Astrocyte of the hippocampus (primary cell): Measurements from ENCODE around the gene LSM3.

ENCODE experiments used
- DNase-seq: peaks from one replicate; pipeline ENCODE4 v3.0.0; 2011; ENCODE audit warnings: low read depth, low spot score

Gene LSM3

DNA sequence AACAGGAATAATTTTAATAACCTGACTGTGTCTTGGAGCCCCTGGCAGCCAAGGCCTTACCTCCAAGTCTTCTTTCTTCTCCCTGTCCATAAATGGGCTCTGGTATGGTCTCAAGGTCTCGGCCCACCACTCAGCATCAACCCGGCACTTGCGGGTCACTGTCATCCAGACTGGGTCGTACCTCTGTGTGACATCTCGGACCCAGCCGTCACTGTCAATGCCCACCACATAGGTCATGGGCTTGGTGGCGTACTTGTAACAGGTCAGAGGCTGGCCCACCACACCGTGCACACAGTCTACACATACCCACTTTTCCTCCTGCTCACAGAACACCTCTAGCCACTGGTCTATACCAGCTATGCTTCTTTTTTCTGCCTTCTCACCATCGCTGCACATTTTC is 20.7 kb upstream of the LSM3 start:
- DNase-seq = no peak

DNA sequence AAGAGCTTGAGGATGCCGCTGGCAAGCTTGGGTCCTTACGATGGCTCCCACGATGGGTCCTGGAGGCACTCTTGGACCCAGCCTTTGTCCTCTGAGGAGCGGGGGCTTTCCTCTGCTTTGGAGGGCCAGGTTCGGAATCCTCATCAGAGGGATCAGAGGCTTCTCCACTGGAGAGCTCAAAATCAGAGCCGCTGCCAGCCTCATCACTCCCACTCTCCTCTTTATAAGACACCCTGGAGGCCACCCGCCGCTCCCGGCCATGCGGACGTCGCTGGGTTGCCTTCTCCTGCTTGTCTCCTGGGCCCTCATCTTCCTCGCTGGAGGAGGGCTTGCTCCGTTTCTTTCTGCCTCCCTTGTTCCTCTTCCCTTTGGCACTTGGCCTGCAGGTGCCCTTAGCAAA is 20.2 kb upstream of the LSM3 start:
- DNase-seq = no peak

DNA sequence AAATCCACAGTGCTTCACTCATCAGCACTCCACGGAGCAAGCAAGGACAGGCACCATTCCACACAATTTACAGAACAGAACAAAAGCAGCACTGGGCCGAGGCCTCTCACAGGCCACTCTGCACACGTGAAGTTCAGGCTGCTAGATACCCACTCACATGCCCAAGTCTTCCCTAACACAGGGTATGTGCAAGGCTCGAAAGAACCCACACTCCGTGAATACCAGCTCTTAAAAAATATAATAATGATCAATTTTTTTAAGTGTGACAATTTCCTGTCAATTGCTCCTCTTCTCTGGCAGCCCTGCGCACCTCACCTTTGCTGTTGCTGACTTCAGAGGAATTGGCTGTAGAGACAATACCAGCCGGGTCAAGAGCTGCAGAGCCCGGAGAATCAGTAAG is 19.2 kb upstream of the LSM3 start:
- DNase-seq = no peak

DNA sequence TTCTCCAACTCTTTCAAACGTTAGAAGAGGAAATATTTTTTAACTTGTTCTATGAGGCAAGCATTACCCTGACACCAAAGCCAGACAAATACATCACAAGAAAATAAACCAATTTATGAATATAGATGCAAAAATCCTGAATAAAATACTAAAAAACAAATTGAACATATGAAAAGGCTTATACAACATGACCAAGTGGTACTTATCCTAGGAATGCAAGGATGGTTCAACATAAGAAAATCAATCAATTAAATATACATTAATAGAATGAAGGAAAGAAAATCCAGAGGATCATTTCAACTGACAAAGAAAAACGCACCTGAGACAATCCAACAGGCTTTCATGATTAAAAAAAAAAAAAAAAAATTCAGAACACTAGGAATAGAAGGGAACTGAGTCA is 17.3 kb upstream of the LSM3 start:
- DNase-seq = no peak

DNA sequence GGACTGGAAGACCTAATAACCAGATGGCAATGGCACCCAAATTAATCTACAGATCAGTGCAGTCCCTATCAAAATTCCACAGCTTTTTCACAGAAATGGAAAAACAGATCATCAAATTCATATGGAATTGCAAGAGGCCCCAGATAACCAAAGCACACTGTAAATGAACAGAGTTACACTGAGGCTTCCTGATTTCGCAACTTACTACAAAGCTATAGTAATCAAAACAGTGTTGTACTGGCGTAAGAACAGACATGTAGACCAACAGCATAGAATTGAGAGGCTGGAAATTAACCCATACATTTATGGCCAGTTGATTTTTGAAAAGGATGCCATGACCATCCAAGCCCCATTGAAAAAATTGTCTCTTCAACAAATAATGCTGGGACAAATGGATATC is 16.4 kb upstream of the LSM3 start:
- no peak for DNase-seq

DNA sequence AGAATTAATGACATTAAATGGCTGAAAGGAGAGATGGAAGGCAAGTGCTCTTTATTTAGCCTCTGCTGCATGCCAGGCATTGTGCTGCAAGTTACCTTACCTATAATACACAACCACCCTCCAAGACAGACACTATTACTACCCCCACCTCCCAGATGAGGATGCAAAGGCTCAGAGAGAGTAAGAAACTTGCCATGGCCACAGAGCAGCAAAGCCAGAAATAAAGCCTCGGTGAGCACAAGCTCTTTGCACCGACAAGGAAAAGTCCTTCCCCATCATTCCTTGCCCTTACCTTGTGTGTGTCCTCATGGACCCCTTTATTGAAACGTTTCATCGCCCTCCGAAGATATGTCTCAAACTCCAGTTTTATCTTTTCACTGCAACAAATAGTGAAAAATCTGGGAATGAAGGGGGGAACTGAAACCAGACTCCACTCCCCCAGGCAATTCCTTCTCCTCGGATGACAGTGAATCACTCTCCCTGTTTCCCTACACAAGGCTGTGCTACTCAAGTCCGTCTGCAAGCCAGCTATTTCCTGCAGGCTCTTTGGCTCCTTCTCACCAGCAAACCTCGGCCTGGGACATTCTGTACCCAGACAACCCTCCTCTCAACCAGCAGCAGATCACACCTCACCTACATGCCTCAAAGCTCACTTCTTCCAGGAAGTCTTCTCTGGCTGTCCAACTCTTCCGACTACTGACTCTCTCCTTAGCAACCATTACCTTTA is 11.6 kb upstream of the LSM3 start:
- no peak for DNase-seq

DNA sequence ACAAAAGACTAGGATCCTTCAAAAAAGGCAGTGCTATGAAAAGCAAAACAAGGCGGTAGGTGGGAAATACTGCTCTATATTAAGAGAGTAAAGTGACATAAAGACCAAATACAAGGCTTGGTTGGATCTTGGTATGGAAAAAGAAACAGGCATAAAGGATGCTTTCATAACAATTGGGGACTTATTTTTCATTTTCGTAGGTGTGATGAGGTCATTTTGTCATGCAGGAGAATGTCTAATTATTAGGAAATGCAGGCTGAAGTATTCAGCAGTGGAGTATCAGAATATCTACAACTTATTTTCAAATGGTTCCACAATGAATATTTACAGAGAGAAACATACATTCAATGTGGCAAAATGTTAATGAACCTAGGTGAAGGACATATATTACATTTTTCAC is 9.2 kb upstream of the LSM3 start:
- DNase-seq = no peak

DNA sequence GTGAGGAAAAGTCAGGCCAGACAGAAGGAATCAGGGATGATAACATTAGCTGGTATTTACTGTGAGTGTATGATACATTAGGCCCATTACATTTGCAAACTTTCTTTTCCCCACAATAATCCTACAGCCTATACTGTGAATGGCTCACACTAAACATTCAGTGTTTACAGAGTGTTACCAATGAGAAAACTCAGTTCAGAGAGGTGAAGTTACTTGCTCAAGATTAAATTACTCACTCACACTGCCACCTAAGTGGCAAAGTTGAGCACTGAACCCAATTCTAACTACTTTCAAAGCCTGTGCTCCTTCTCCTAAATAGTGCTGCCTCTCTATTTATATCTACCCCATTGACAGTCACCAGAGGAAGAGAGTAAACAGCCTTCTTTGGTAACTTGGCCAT is 8.7 kb upstream of the LSM3 start:
- no peak for DNase-seq

DNA sequence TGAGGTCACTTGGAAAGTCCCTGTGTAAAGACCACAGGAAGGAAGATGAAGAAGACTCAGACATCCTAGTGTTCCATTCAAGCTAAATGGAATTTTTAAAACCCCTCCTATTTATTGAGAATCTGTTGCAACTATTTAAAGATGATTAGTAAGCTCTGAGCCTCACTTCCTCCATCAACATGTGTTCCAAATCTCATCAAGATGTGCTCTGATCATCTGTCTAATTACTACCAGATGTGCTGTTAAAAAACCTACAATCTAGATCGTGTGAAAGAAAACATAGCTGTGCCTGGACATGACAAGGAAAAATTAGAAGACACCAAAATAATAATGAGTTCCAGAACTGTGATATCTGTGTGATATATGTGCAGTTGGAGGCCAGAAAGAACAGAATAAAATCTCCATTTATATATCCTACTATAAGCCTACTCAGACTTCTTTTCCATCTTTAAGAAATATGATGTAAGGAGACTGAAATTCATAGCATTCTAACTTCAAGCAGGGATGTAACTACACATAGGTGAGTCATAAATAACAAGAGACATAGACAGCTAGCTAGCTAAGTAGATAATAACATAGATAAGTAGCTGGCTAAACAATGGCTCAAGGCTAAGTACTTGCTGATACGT is 8.0 kb upstream of the LSM3 start:
- DNase-seq = no peak

DNA sequence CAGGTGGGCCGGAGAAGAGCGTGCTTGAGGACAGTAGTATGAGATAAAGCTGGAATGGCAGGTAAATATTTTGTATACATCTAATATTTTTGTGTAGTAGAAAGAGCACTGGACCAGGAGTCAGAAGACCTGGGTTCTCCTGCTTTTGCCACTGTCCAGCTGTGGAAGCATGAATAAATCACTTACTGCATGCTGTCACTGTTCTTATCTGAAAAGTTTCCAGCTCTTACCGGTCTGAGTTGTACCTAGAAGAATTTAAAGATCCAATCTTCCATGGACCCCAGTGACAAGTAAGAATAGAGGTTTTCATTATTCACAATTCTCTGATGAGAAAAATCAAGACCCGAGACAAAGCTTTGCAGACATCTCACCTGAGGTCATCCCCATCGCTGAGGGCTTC is 6.1 kb upstream of the LSM3 start:
- no peak for DNase-seq

DNA sequence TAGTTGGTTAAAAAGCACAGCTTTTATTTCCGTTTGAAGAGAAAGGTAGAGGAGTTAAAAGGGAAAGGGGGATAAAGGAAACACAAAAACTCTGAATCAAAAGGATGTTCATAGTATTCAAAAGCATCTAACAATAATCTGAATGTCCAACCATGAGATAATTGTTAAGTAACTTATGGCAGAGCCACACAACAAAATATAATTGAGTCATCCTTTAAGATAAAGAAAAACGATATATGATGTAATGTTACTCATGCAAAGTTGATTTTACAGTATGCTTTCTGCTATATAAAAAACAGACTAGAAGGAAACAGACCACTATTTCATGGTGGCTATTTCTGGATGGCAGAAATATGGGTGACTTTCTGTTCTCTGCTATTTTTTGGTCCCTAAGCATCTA is 4.1 kb upstream of the LSM3 start:
- no peak for DNase-seq

DNA sequence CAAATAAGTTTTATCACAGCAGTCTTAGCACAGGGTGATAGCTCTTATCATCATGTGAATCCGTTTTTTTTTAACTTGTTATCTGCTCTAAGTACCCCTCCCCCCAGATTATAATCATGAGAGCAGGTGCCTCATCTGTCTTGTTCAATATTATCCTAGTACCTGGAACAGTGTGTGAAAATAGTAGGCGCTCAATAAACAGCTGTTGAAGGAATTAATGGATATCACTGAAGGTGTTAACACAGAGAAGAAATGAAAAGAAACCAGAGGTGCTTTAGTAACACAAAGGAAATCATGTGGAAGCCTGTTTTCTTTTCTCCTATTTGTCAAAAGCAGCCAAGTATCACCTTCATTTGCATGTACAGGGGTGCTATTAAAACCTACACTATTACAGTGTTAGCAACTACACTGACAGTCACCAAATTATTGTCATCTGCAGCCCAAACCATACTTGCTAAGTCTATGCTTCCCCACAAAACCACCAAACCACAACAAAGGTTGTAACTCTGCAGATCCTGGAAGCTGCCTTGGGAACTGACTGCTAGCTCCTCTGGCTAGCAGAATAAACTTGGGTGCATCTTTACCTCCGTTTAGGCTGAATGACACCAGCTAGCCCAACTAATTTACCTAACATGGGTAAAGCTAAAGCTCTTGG is 3.1 kb upstream of the LSM3 start:
- DNase-seq = peak; percentile 65

DNA sequence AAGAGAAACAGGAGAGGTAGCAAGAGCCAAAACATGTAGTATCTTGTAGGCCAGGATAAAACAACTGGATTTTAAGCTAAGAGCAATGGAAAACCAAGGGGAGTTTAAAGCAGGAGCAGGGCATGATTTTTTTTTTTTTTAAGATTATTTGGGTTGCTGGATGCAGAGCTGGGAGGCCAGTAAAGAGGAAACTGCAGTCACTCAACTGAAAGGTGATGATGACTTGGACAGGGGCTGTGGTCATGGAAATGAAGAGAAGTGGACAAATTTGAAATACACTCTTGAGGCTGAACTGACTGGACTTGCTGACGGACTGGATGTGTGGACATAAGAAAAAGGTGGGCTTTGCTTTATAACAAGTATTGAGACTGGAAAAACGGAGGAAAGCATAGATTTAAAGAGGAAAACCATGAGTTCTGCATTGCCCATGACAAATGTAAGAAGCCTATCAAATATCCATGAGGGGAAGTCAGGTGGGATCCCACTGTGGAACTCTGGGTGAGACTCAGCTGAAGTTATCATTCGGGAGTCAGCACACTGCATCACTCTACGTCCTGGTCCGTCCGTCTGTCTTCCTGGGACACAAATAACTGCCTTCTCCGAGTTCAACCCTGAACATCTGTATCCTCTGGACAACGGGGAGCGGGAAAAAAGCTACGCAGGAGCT is 904 bp upstream of the LSM3 start:
- DNase-seq = no peak

DNA sequence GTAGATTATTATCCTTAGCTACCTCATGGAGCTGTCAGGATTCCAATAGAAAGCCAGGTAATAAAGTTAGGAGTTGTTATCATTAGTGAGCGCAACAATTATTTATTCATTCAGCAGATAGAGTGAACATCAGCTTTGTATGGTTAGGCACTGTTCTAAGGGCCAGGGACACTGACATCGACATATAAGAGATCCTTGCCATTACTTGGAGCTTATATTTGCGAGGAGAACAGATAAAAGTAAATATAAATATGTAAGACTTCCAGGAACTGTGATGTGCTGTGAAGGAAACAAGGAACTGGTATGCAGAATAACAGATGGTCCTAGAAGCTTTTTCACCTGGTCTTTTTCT is 473 bp downstream of the LSM3 start:
- no peak for DNase-seq

DNA sequence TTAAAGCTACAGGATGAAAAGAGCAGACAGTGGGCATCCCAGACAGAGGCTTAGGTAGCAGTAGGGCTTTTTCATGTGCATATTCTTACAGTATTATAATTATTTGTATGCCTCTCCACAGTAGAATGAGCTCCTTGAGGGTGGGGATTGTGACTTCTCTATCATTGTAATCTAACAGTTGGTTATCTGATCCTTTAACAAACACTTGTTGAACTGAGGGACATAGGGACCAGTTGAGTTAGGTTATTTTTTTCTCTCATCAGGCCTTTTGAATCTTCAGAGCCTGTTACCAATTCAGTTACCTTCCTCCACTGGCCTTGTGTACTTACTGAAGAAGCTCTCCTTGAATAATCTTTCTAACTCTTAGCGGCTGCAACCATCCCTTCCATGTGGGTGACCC is 1.2 kb downstream of the LSM3 start:
- DNase-seq = no peak

DNA sequence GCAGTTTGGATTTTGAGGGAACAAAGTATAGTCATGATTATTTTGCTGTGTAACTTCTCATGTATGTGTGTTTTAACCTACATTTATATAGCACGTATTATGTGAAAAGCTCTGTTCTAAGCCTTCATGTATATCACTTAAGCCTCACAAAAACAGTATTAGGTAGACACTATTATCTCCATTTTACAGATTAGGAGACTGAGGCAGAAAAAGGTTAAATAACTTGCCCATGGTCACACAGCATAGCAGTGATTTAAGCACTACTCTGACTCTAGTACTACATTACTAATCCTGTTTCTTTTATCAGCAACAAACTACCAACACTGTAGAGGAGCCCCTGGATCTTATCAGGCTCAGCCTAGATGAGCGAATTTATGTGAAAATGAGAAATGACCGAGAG is 2.6 kb downstream of the LSM3 start:
- DNase-seq = no peak

DNA sequence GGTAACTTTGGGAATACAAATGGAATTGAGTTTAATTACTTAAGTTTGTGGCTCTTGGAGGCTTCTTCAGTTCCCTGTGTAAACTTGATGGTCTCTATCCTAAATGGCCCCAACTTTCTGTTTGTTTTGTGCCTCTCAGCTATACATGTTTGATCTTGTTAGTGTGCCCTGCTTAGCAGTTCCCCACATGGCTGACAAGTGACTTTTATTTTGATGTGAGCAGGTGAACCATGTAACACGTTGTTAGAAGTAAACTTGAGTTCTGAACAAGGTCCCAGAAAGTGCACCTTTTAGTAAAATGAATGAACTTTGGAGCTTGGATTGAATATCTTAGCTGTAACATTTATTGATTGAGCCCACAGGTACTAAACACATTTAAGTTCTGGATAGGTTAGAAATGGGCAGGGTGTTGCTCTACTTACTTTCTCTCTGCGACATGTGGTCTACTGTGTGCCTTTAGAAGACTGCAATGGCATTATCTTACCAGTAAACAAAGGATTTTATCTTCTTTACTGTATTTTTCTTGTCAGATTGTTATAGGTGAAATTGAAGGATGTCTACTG is 4.5 kb downstream of the LSM3 start:
- no peak for DNase-seq

DNA sequence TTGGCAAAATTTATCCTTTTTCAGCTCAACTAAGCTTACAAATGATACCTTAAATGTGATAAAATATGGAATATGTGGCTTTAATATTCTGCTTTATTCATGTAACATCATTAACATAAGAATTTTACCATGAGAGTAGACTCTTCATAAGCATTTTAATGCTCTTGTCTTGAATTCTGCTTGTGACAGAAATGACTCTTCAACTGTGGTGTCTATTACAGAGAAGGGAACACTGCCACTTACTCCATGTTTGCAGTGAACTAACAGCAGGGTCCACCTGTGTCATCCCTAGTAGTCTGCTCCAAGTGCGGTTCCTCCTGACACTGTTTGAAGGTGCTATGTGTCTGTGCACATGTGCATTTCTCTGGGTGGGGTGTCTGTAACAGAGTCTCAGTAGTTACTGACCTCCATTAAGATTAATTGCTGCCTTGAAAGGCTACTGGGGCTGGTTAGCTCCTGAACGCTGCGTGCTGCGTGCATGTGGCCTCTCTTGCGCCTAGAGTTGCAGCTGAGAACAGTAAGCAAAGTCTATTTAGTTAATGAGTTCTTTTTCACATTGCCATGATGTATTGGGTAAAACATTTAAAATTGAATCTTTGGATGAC is 8.3 kb downstream of the LSM3 start:
- DNase-seq = no peak

DNA sequence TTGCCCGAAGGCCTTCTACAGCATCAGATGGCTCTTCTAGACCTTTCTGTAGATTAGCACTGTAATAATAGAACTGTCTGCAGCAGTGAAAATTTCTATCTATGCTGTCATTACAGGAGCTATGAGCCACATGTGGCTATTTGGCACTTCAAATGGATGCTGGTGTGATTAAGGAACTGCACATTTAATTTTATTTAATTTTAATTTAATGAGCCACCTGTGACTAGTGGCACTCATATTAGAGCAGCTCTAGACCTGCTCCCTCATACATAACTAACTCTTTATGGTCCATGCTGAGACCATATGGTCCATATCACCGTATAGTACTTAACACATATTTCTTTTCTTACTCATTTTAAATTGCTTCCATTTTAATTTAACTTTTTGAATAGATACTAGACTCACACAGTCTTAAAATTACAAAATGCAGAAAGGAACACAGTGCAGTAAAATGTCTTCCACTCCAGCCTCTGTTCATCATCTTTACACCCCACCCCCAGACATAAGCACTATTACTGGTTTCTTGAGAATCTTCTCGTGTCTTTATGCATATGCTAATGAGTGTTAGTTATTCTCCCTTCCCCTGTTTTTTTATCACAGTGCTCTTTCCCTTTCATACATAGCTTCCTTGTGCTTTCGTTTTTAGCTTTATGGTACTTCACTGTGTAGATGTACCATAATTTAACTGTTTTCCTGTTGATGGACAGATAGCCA is 9.6 kb downstream of the LSM3 start:
- no peak for DNase-seq

DNA sequence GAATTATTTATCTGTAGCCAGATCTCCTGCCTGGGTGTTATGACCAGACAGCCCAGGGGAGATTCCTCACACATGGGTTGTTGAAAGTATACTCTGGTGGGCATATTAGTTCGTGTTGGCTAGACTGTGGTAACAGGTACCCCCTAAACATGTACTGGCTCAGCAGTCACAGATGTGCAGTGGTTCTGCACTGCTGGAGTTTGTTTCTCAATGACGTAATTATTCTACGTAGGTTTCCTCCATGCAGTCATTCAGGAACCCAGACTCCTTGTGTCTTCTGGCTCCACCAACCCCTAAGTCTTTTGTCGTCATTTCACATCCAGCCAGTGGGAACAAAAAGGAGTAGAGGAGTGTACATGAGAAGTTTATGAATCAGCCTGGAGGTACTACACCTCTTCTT is 16.2 kb downstream of the LSM3 start:
- no peak for DNase-seq

DNA sequence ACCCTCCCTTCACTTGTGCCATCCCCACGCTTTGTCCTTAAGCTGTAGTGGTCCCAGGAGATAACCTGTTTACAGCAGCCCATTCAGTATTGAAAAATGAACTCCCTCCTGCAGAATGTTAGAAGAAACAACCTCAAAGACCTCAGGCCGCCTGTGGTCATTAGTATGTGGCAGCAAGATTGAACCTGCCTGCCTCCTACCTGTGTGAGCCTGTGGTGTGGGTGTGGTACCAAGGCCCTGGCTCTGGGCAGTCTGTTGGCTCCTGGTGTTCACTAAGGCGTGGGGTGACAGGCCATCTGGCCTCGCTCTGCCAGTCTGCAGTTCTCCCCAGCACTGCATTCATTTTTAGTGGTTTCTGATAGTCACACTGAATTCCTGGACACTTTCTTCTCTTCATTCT is 21.0 kb downstream of the LSM3 start:
- DNase-seq = no peak

DNA sequence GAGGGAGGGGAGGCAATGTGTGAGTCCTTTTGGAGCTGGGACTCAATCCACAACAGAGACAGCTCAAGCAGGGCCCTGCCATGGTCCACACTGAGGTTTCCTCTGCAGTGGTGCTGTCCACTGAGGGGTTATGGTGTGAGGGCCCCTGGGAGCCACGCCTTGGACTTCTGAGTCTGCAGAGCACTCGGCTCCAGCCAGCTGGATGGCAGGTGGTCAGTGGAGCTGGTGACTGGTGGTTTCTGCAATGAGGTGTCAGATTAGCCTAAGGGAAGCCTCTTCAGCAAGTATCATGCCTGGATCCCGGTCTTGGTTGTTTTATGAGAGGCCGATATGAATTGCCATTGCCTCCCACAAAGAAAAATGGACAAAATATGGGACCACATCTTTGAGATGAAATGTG is 21.7 kb downstream of the LSM3 start:
- no peak for DNase-seq
